ENCODE data around the gene C12orf60. TPM values are rescaled to one million over a fixed set of nuclear protein-coding genes. Genes with fewer than 3 reads are reported as not detected.

The C12orf60 gene
- total RNA-seq, 1 experiment from 2014 or later, result 0.54 TPM

- CTCF ChIA-PET, result no interaction called here
- Histone ChIP-seq H3K36me3 (ENCODE audit: control insufficient read depth, insufficient read depth, low read length) (peaks cover 5% of the 10 kb centered on the region), H3K9me3 (ENCODE audit: control insufficient read depth, insufficient read depth, low read depth, low read length) (no peaks in the 10 kb centered on the region), H3K4me1 (ENCODE audit: control insufficient read depth, insufficient read depth, low read length) (peaks cover 4% of the 10 kb centered on the region; the same call in 1 of the 2 replicates), H3K27me3 (ENCODE audit: control insufficient read depth, insufficient read depth, low read length) (no peaks in the 10 kb centered on the region), H3K4me3 (ENCODE audit: low read depth in 2 of 2, low read length in 2 of 2) (no peak overlapping the region), H3K27ac (ENCODE audit: low read length) (no peak overlapping the region)
- ATAC-seq (no peak), DNase-seq (ENCODE audit: low read depth, low spot score) (no peak)
- BruUV-seq (replicated peaks), result no TSS peak
- intact Hi-C loops (cut with micrococcal nuclease; ENCODE audit: unreplicated experiment), result no loop called here
- TF ChIP-seq, protein P1, sequence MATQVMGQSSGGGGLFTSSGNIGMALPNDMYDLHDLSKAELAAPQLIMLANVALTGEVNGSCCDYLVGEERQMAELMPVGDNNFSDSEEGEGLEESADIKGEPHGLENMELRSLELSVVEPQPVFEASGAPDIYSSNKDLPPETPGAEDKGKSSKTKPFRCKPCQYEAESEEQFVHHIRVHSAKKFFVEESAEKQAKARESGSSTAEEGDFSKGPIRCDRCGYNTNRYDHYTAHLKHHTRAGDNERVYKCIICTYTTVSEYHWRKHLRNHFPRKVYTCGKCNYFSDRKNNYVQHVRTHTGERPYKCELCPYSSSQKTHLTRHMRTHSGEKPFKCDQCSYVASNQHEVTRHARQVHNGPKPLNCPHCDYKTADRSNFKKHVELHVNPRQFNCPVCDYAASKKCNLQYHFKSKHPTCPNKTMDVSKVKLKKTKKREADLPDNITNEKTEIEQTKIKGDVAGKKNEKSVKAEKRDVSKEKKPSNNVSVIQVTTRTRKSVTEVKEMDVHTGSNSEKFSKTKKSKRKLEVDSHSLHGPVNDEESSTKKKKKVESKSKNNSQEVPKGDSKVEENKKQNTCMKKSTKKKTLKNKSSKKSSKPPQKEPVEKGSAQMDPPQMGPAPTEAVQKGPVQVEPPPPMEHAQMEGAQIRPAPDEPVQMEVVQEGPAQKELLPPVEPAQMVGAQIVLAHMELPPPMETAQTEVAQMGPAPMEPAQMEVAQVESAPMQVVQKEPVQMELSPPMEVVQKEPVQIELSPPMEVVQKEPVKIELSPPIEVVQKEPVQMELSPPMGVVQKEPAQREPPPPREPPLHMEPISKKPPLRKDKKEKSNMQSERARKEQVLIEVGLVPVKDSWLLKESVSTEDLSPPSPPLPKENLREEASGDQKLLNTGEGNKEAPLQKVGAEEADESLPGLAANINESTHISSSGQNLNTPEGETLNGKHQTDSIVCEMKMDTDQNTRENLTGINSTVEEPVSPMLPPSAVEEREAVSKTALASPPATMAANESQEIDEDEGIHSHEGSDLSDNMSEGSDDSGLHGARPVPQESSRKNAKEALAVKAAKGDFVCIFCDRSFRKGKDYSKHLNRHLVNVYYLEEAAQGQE (IDR thresholded peaks at IDR 0.05; ENCODE audit: insufficient read depth in 1 of 2, low read depth in 2 of 2, low read length in 1 of 2), result no peak
- TF ChIP-seq POLR2AphosphoS5 (IDR thresholded peaks at IDR 0.05; ENCODE audit: low read depth, low read length) (no peak), TCF7L2 (IDR thresholded peaks at IDR 0.05; ENCODE audit: low read depth, low read length) (no peak), SIN3A (IDR thresholded peaks at IDR 0.05; ENCODE audit: borderline replicate concordance, insufficient read depth, low read depth, low read length) (no peak), CTCF (IDR thresholded peaks at IDR 0.05) (no peak)
- POLR2A ChIA-PET, result no interaction called here
- in situ Hi-C loops (cut with HindIII; ENCODE audit: low pct_unique_long_range_greater_than_20kb, low sequenced_read_pairs), result no loop called here
Measured at GRCh38 chr12:14781563-14781962, 21.9 kb upstream of the C12orf60 start.

DNA sequence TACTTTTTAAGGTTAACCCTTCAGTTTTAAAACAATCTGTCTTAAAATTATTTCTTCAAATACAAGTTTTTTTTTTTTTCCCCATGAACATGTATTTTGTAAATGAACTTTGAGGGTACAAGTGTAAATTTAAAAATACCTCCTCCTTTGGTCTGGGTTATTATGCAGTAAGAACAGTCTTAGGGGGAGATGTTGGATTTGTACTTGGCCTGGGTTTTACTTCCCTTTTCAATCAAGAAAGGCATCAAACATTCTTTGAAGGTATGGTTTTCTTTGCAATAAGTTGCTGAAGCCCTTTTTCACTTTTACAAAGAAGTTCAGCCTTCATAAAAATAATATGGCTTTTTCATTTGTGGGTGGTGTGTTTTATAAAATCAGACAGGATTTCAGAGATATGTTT is 20.7 kb upstream of the C12orf60 start:
- BruUV-seq (replicated peaks), result no TSS peak
- POLR2A ChIA-PET, result no interaction called here
- intact Hi-C loops (cut with micrococcal nuclease; ENCODE audit: unreplicated experiment), result no loop called here

More for the DNA sequence above, 20.7 kb upstream of the C12orf60 start:
- in situ Hi-C loops (cut with HindIII; ENCODE audit: low pct_unique_long_range_greater_than_20kb, low sequenced_read_pairs), result no loop called here
- CTCF ChIA-PET, result no interaction called here
- Histone ChIP-seq H3K4me3 (ENCODE audit: low read depth in 2 of 2, low read length in 2 of 2) (no peak overlapping the region), H3K27me3 (ENCODE audit: control insufficient read depth, insufficient read depth, low read length) (no peaks in the 10 kb centered on the region), H3K27ac (ENCODE audit: low read length) (no peak overlapping the region), H3K9me3 (ENCODE audit: control insufficient read depth, insufficient read depth, low read depth, low read length) (no peaks in the 10 kb centered on the region), H3K36me3 (ENCODE audit: control insufficient read depth, insufficient read depth, low read length) (peaks cover 7% of the 10 kb centered on the region), H3K4me1 (ENCODE audit: control insufficient read depth, insufficient read depth, low read length) (no peaks in the 10 kb centered on the region)
- ATAC-seq (no peak), DNase-seq (ENCODE audit: low read depth, low spot score) (no peak)
- TF ChIP-seq, protein P1 (IDR thresholded peaks at IDR 0.05; ENCODE audit: insufficient read depth in 1 of 2, low read depth in 2 of 2, low read length in 1 of 2), result no peak
- TF ChIP-seq CTCF (IDR thresholded peaks at IDR 0.05) (no peak), SIN3A (IDR thresholded peaks at IDR 0.05; ENCODE audit: borderline replicate concordance, insufficient read depth, low read depth, low read length) (no peak), TCF7L2 (IDR thresholded peaks at IDR 0.05; ENCODE audit: low read depth, low read length) (no peak), POLR2AphosphoS5 (IDR thresholded peaks at IDR 0.05; ENCODE audit: low read depth, low read length) (no peak)

Measured in Panc1 (cell line).